NCI-H1930 (cell line): ENCODE data around the gene COG1.
A peak's percentile ranks its signal among the peaks of the same experiment; 100 is the strongest.

Experiments
- DNase-seq, 2 experiments: peaks; one replicate each; lab custom pipeline; 2025; lab: John Stamatoyannopoulos, UW

Gene COG1

DNA sequence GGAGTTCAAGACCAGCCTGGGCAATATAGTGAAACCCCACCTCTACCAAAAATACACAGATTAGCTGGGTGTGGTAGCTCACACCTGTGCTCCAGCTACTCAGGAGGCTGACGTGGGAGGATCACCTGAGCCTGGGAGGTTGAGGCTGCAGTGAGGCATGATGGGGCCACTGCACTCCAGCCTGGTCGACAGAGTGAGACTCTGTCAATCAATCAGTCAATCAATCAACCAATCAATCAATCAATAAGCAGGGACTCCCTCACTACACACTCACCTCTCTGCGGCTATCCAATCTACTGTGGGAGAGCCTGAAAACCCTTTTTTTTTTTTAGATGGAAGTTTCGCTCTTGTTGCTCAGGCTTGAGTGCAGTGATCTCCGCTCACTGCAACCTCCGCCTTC is 37.2 kb downstream of the COG1 start:
- DNase-seq = no peak

DNA sequence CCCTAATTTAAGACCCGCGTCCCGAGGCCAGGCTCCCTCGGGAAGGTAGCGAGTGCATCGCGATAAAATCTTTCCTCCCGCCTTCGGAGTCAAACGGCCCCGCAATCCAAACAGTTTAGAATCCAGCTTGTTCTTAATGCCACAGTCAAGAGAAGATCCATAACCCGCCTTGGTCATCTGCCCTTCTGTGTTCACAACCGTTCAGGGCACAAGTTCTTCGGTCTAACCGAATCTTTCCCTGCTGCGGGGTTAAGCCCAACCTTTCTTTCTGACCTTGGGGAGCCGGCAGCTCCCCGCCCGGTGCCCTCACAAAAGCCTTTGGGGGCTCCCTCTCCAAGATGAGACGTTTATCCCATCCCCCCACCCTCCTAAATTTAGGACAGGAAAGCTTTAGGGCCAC is 38.5 kb downstream of the COG1 start:
- no peak for DNase-seq

DNA sequence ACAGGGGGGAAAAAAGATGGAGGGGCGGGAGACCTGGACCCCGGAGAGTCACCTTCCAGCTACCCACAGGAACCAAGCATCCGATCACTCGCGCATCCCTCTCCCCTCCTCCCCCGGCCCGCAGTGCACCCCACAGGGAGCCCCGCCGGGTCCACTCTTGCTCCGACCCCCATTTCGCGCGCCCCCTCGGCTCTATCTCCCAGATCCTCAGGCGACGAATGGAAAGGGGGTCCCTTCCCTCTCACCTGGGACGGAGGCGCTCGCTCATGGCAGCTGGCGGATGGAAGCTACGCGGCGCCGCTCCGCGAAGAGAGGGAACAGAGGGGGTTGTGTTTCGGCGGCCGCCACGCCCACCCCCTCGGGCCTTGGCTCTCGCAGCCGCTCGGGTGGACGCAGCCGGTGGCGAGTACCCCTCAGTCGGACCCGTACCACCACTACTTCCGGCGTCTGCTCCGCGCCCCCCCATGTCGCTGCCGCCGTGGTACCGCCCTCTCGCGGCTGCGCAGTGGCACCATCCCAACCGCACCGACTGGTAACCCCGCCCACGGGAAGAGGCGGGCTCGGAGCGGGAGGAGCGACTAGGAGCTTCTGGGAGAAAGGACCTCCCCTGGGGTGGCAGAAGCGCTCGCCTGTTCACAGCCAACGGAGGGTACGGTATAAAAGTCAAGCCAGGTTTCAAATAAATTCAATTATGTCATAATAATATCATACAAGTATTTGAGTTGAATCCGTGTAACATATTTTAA is 39.2 kb downstream of the COG1 start:
- DNase-seq = peak; percentile 95 to 96

DNA sequence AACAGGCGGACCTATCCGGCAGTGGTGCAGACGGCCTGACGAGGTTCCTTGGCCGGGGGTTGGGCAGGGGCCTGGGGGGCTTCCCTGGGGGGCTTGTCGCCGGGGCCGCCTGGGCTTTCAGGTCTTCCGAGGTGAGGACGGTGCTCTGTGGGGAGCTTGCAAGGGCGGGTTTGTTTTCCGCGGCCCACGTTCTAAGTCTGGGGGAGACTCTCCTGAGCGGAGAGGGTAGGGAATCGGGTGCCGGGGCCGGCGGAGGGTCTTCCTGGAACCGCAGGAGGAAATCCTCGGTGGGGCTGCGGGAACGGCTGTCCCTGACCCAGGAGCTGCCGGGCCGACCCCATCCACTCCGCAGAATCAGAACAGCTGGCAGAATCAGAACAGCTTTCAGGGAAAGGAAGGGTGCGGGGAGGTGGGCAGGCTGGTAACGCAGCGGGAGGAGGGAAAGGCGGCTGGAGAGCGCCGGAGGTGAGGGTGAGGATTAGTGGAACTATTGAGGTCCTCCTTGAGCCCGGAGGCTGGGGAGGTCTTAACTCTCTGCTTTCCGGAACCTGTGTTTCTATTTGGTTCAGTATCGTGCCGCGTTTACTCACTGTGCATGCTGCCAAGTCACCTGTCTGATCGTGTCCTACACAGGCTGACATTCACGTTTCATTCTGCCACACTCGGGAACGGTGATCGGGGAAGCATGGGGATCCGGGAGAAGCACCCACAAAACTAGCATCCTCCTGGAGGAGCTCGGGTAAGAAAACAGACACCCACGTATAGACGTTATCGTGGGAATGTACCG is 39.9 kb downstream of the COG1 start:
- no peak for DNase-seq

DNA sequence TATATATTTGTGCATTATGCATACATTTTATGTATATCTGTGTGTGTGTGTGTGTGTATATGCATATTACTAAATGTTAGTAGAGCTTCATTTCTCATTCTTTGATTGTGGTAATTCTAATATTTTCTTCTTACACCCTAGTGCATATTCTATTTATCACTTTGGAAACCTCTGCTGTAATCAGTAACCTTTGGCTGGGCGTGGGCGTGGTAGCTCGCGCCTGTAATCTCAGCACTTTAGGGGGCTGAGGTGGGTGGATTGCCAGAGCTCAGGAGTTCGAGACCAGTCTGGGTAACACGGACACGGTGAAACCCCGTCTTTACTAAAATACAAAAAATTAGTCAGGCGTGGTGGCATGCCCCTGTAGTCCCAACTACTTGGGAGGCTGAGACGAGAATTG is 41.9 kb downstream of the COG1 start:
- no peak for DNase-seq

DNA sequence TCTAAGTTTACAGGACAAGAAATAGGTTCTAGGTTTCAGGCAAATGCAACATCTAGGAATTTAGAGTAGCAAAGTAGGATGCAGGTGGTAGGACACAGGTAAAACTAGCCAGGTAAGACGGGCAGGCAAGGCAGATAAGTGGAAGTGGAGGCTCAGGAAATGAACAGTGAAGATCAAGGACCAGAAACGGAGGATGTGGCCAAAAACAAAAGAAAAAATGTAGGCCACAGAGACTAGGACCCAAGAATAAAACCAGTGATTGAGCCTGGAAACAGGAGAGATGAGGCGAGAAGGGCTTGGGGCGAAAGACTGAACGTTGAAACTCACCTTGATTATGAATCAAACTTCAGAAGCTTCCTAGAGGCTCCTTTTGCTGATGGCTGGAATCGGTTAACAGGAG is 44.9 kb downstream of the COG1 start:
- no peak for DNase-seq

DNA sequence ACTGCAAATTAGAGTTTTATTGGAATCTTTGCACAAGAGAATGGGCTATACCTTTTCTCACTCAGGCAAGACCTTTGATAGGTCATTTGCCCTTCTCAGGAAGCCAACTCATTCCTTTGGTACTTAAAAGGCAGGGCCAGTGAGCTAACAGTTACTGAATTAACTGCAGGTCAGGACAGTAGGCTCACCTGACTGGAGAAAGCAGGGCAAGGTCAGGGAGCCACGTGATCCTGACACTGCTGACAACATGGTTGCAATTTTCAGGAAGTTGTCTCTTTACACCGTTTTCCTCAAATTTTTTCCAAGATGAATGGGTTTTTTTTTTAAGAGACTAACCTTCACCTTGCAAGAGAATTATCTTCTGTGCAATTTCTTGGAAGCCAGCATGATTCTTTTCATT is 47.7 kb downstream of the COG1 start:
- no peak for DNase-seq

DNA sequence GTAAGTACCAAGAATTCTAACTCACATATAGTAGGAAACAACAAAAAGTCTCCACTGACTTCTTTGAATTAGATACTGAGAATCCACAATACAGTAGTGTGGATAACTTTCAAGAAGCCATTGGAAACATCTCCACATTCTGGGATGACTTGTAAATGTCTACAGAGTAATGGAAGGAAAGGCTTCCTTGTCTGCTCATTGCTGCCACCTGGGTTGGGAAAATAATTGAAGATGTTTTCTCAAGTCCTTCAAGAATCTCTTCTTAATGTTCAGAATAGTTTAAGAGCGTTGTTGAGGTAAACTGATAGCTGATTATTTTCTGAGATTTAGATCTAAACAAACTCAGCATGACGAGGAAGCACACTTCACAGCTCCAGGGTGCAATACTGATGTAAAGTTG is 54.9 kb downstream of the COG1 start:
- no peak for DNase-seq

DNA sequence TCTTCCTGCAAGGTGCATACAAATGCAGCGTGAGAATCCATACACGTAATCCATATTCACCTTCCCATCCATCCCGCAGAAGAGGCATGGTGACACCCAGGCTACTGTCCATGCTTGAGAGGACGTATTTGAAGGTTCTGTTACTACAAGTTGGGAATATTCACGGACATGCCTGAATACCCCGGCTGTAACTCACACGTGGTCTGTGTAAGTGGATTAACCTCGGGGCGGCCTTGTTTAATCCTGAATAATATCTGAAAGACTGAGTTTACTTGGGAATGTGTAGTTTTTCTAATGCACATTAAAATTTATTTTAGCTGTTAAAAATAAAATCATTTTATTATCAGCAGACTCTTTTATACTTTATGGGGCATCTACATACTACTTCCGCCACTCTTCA is 55.7 kb downstream of the COG1 start:
- no peak for DNase-seq

DNA sequence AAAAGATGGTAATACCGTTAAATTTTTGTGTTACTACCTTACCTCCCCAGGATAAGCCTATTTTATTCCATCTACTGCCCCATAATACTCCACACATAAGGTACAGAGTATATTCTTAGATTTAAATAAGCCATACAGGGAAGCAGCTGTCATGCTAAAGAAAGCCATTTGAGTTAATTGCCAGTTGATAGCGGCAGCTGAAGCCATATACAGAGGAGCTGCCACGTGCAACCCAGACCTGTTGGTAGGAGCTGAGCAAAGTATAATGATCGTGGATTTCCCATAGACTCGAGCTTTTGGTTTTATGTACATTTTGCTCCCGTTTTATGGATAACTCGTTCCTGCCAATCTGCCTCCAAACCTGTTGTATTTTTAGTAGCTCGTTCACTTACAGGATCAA is 56.8 kb downstream of the COG1 start:
- DNase-seq = no peak

DNA sequence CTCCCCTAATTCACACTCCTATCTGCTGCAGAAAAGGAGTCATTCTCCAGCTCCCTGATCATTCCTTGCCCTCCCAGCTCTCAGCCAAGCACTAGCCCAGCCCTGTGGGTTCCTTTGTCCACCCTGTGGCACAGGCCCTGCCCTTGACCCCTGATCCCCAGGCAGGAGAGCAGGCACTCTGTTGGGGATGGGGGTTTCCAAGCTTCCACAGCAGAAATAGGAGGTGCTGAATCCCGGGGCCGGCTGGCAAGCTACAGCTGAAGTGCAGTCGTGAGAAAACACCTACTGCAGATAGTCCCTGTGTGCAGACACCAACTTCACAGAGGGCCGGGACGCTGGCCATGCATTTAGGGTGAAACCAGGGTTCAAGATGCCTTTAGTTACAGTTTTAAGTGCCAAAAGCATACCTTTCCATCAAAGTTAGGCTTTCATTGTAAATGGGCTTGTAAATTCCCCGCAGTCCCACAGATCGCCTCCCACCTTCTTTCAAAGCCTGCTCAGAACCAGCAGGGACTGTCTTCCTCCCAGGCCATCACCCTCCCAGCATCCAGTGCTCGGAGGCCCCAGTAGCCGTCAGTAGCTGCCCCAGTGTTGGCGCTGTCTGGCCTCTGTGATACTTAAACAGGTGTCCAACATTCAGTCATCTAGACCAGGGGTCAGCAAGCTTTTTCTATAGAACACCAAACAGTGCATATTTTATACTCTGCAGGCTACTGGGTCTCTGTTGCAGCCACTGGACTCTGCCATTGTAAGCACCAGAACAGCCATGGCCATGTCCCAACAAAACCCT is 58.2 kb downstream of the COG1 start:
- no peak for DNase-seq

DNA sequence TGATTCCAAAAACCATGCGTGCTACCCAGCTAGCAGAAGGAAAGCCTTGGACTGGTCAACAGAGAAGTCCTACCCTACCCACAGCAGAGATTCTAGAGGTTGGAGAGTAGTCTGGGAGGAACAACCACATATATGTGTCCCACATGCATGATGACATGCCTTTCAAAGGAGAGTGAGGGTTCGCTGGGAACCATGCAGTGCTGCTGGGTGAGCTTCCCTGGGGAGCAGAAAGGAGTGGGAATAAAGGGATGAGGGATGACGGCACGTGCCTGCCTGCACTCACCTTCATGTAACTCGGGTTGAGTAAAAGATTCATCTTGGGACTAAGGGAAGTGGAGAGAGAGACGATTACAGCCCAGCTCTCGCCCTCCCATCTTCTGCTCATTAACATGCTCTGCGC is 59.0 kb downstream of the COG1 start:
- DNase-seq = no peak

DNA sequence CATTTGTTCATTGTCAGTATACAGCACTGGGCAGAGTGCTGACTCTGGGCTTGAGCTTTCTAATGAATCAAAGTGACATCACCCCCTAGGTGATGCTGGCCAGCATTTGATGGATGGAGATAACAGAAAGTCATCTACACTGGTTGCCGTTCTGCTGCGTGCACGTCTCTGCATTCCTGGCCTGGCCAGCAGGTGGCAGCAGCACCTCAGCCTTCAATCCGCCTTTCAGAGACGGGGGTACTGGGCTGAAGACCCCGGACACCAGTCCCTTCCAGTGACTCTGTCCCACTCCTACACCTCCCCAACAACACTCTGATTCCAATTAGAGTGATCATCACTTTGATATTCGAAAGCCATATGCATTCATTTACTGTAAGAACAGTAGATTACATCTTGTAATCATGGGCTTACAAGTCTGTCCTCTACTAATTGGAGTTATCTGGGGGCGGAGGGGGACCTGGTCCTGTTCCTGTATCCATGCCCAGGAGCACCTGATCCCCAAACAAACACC is 62.9 kb downstream of the COG1 start:
- DNase-seq = peak; percentile 22 to 27

DNA sequence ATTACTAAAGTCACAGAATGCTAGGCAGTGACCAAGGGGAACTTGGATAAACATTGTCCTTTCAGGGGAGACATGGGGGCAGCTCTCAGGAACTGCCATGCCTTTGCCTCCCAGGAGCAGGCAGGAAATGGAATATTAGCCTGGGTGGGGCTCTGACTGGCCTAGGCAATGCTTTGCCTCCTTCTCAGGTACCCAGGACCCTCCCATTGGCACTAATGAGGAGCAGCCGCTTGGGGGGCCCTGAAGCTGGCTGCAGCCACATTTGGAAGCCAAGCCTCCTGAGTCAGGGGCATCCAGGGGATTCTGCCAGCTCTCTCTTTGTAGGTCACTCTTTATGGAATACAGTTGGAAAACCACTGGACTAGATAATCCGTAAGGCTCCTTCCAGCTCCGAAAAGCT is 63.4 kb downstream of the COG1 start:
- no peak for DNase-seq

DNA sequence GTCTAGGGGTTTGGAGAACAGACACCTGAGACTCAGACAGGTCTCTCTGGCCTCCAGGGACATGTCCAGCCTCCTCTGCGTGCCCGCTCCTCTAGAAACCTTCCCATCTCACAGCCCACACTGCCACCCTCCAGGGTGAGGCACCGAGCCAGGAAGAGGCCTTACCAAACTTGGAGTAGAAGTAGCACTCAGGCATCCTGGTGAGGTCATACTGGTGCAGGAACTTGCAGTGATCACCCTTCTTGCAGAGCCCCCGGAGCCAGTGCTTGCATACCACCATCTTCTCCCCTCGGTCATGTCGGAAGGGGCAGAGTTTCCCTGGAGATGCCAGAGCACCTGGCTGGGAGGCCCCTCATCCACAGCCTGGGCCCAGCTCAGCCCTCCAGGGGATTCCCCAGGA is 64.7 kb downstream of the COG1 start:
- DNase-seq = no peak
